DMS 273 (cell line): ENCODE data around the gene GREB1L.
"Not testable (repeated sequence)": the region's sequence is repeated elsewhere in the genome, so short reads cannot be mapped to it uniquely, and the experiment has no call there.

ENCODE experiments used
- DNase-seq: peaks from one replicate; lab custom pipeline; 2025; ENCODE audit not compliant: unreplicated experiment; lab: John Stamatoyannopoulos, UW

Gene GREB1L

GRCh38 chr18:21242141-21242779 is at the start of gene GREB1L:
Gene GREB1L, plus strand, starts transcription at chr18:21242232. Its CDS starts 141,287 bp downstream, at chr18:21383519.
- peak; percentile 82 for DNase-seq

GRCh38 chr18:21192308-21192624 is 49.8 kb upstream of the GREB1L start:
- DNase-seq = no peak

- peak; percentile 60 for DNase-seq
Measured at GRCh38 chr18:21194871-21195771, 46.9 kb upstream of the GREB1L start.

- DNase-seq = no peak
Measured at GRCh38 chr18:21196426-21196825, 45.6 kb upstream of the GREB1L start.

GRCh38 chr18:21203126-21203525 is 38.9 kb upstream of the GREB1L start:
- no peak for DNase-seq

- no peak for DNase-seq
Measured at GRCh38 chr18:21203542-21204241, 38.3 kb upstream of the GREB1L start.

- no peak for DNase-seq
Measured at GRCh38 chr18:21205695-21206094, 36.3 kb upstream of the GREB1L start.

GRCh38 chr18:21210278-21210677 is 31.8 kb upstream of the GREB1L start:
- no peak for DNase-seq

- no peak for DNase-seq
Measured at GRCh38 chr18:21210784-21211183, 31.2 kb upstream of the GREB1L start.

GRCh38 chr18:21214409-21214808 is 27.6 kb upstream of the GREB1L start:
- not testable (repeated sequence) for DNase-seq

GRCh38 chr18:21215490-21215889 is 26.5 kb upstream of the GREB1L start:
- no peak for DNase-seq

GRCh38 chr18:21218862-21219261 is 23.2 kb upstream of the GREB1L start:
- DNase-seq = no peak

- no peak for DNase-seq
Measured at GRCh38 chr18:21230436-21230835, 11.6 kb upstream of the GREB1L start.

- peak; percentile 21 for DNase-seq
Measured at GRCh38 chr18:21241301-21242048, 557 bp upstream of the GREB1L start.

- DNase-seq = peak; percentile 49
Measured at GRCh38 chr18:21242780-21243401, 859 bp downstream of the GREB1L start.

- DNase-seq = no peak
Measured at GRCh38 chr18:21254576-21254975, 12.5 kb downstream of the GREB1L start.

GRCh38 chr18:21255211-21255610 is 13.2 kb downstream of the GREB1L start:
- no peak for DNase-seq

GRCh38 chr18:21257386-21257785 is 15.4 kb downstream of the GREB1L start:
- no peak for DNase-seq

- no peak for DNase-seq
Measured at GRCh38 chr18:21260621-21261020, 18.6 kb downstream of the GREB1L start.

- no peak for DNase-seq
Measured at GRCh38 chr18:21261352-21261751, 19.3 kb downstream of the GREB1L start.

- DNase-seq = no peak
Measured at GRCh38 chr18:21262244-21262643, 20.2 kb downstream of the GREB1L start.
